ENCODE results near the gene KLK15. TPM values are rescaled to one million over a fixed set of nuclear protein-coding genes. Genes with fewer than 3 reads are reported as not detected.
"Not testable (repeated sequence)": the region's sequence is repeated elsewhere in the genome, so short reads cannot be mapped to it uniquely, and the experiment has no call there.

KLK15 gene
- total RNA-seq, 4 donors from 2014 or later: not detected

DNA sequence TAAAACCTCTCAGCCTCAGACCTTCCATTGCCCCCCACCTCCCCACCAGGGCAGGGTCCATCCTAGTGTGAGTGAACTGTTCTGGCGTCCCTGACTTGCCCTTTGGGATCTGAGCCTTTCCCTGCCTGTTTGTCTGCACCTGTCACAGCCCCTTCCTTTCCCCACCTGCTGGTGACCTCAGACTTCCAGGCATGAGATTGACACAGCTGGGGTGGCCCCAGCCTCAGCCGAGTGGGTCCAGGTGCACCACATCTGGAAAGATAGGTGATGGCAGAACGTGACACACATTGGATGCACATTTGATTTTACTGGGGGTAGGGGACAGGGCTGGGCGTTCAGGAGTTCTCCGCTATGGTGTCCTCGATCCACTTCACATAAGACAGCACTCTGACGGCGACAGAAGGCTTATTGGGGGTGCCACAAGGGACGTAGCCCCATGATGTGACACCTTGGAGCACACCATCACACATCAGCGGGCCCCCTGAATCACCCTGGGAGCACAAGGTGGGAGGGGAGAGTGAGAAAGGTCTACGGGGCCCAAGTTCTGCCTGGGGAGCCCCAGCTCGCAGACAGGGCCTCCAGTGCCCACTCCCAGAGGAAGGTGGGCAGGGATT is 14.4 kb downstream of the KLK15 start:
- 64 to 67% methylated on average over 10 to 12 of the region's 12 CpGs for WGBS, 2 donors
- H3K4me1 ChIP-seq: peaks cover 0 to 20% (median 2%) of the 10 kb centered on the region in 4 donors
- H3K27ac ChIP-seq: no peak overlapping the region
- no peaks in the 10 kb centered on the region for H3K9me3 ChIP-seq
- no peak for DNase-seq (ENCODE audit: low spot score in 2 of 2)
- H3K4me3 ChIP-seq: no peak overlapping the region
- peaks cover 0 to 87% of the 10 kb centered on the region in 2 donors for H3K27me3 ChIP-seq
- no peaks in the 10 kb centered on the region for H3K36me3 ChIP-seq
- TF ChIP-seq POLR2A (IDR thresholded peaks at IDR 0.05) (no peak), EP300 (IDR thresholded peaks at IDR 0.05) (no peak)
- TF ChIP-seq, protein P1, sequence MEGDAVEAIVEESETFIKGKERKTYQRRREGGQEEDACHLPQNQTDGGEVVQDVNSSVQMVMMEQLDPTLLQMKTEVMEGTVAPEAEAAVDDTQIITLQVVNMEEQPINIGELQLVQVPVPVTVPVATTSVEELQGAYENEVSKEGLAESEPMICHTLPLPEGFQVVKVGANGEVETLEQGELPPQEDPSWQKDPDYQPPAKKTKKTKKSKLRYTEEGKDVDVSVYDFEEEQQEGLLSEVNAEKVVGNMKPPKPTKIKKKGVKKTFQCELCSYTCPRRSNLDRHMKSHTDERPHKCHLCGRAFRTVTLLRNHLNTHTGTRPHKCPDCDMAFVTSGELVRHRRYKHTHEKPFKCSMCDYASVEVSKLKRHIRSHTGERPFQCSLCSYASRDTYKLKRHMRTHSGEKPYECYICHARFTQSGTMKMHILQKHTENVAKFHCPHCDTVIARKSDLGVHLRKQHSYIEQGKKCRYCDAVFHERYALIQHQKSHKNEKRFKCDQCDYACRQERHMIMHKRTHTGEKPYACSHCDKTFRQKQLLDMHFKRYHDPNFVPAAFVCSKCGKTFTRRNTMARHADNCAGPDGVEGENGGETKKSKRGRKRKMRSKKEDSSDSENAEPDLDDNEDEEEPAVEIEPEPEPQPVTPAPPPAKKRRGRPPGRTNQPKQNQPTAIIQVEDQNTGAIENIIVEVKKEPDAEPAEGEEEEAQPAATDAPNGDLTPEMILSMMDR (IDR thresholded peaks at IDR 0.05): no peak

DNA sequence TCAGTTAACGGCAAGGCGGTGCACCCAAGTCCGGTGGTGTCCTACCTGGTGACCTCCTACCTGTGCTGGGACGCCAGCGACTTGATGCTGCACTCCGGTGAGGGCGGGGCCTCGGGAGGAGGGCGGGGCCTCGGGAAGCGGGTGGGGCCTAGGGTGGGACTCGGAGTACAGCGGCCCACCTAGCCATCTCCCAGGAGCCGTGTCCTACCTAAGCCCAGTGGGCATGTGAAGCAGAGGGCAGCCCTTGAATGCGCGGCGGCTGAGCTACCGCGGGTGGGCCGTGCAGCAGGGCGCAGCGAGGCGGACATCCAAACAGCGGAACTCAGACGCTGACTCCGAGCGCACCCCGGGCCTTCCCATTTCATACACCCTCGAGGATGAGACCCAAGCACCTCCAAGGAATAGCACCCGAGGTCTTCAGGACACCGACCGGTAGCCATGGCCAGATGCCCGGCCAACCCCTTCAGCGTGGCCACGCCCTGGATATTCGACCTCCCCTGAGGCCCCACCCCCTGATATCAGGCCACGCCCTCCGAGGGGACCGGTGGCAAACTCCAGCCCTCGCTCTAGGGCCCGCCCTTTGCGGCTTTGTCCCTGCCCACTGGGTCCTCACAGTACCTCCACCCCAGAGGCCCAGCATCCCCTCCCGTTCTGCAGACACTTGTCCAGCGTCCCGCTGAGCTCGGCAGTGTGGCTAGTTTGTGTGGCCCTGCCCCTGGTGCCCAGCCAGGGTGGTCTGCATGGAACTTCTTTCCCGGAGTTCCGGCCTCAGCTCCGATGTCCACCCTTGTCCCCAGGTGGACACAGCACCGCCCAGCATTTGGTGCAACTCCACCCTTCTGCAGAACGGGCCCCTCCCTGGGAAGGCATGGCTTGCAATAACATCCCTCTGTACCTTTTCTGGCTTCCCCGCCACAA is 15.2 kb downstream of the KLK15 start:
- no peak for DNase-seq (ENCODE audit: low spot score in 2 of 2)
- peak overlapping the region in 1 of 4 donors; percentile 50 for H3K27ac ChIP-seq
- H3K27me3 ChIP-seq: peaks cover 0 to 85% of the 10 kb centered on the region in 2 donors
- TF ChIP-seq, protein P1 (IDR thresholded peaks at IDR 0.05): no peak
- TF ChIP-seq EP300 (IDR thresholded peaks at IDR 0.05) (no peak), POLR2A (IDR thresholded peaks at IDR 0.05) (no peak)
- H3K36me3 ChIP-seq: no peaks in the 10 kb centered on the region
- 4 to 8% methylated on average over 24 to 44 of the region's 52 CpGs for WGBS, 2 donors
- H3K4me3 ChIP-seq: peak overlapping the region in 2 of 4 donors; percentile 12 to 39
- H3K9me3 ChIP-seq: no peaks in the 10 kb centered on the region
- peaks cover 0 to 20% (median 2%) of the 10 kb centered on the region in 4 donors for H3K4me1 ChIP-seq

DNA sequence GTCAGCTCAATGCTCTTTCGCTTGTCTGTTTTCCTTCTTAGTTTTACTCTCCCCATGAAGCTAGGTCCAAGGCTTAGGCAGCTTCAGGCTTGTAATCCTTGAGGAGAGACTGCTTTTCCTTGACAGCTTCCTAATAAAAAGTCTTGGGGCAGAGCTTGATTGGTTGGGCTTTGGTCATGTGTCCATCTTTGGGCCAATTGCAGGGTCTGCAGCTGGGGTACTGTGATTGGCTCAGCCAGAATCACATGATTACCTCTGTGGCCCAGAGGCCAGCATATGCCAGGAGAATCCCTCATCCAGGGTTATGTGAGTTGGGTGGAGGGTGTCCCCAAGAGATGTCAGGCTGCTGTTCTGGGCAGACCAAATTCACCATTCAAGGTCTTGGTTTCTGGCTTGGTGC is 17.9 kb downstream of the KLK15 start:
- no peak for DNase-seq (ENCODE audit: low spot score in 2 of 2)
- Histone ChIP-seq H3K4me1 (peaks cover 0 to 12% (median 0%) of the 10 kb centered on the region in 4 donors), H3K27me3 (peaks cover 0 to 59% of the 10 kb centered on the region in 2 donors), H3K27ac (no peak overlapping the region), H3K4me3 (no peak overlapping the region), H3K36me3 (no peaks in the 10 kb centered on the region), H3K9me3 (no peaks in the 10 kb centered on the region)
- WGBS, 2 donors: 94 to 100% methylated on average over 1 of the region's 1 CpG
- TF ChIP-seq, protein P1 (IDR thresholded peaks at IDR 0.05): no peak
- TF ChIP-seq EP300 (IDR thresholded peaks at IDR 0.05) (no peak), POLR2A (IDR thresholded peaks at IDR 0.05) (no peak)

DNA sequence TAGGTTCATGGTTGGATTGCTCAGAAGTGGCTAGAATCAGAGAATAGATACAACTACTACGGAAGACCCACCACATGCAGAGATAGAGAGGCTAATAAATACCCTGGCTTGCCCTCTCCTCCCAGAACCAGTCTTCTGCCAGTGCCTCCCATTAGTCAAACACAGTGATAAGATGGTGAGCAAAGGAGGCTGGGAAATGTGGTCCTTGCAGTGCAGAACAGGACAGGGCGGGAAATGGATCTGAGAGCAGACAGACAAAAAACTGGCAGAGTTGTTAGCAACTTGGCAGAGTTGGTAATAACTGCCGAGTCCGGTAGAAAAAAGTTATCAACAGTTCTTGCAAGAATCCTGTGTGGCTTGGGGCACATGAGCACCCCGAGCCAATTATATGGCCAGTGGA is 18.5 kb downstream of the KLK15 start:
- H3K27me3 ChIP-seq: peaks cover 0 to 54% of the 10 kb centered on the region in 2 donors
- TF ChIP-seq EP300 (IDR thresholded peaks at IDR 0.05) (no peak), POLR2A (IDR thresholded peaks at IDR 0.05) (no peak)
- TF ChIP-seq, protein P1 (IDR thresholded peaks at IDR 0.05): no peak
- no peak for DNase-seq (ENCODE audit: low spot score in 2 of 2)
- no peaks in the 10 kb centered on the region for H3K9me3 ChIP-seq
- WGBS, 2 donors: 84 to 93% methylated on average over 5 of the region's 5 CpGs
- peaks cover 0 to 7% (median 0%) of the 10 kb centered on the region in 4 donors for H3K4me1 ChIP-seq
- H3K27ac ChIP-seq: no peak overlapping the region
- no peak overlapping the region for H3K4me3 ChIP-seq
- no peaks in the 10 kb centered on the region for H3K36me3 ChIP-seq

DNA sequence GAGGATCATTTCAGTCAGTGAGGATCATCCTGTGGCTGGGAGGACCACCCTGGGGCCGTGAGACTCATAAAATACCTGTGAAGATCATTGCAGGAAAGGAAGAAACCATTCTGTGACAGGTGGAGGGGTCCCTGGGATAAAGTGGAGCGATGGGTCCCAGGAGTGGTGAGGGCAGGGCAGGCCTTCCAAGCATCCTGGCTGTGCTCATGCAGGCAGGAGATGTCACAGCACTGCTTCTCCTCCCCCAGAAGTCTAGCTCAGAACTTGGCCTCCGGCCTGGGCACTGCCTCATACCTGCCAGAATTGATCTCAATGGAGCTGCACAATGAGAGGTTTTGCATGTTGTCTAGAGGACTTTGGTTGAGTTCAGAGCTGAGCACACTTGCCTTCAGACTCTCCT is 20.9 kb downstream of the KLK15 start:
- WGBS, 2 donors: 74 to 77% methylated on average over 3 of the region's 3 CpGs
- no peak overlapping the region for H3K27ac ChIP-seq
- H3K4me1 ChIP-seq: no peaks in the 10 kb centered on the region
- H3K4me3 ChIP-seq: no peak overlapping the region
- H3K27me3 ChIP-seq: peaks cover 0 to 30% of the 10 kb centered on the region in 2 donors
- no peak for DNase-seq (ENCODE audit: low spot score in 2 of 2)
- no peaks in the 10 kb centered on the region for H3K9me3 ChIP-seq
- no peaks in the 10 kb centered on the region for H3K36me3 ChIP-seq
- TF ChIP-seq EP300 (IDR thresholded peaks at IDR 0.05): no peak
- no peak for TF ChIP-seq POLR2A (IDR thresholded peaks at IDR 0.05)
- TF ChIP-seq, protein P1 (IDR thresholded peaks at IDR 0.05): no peak

DNA sequence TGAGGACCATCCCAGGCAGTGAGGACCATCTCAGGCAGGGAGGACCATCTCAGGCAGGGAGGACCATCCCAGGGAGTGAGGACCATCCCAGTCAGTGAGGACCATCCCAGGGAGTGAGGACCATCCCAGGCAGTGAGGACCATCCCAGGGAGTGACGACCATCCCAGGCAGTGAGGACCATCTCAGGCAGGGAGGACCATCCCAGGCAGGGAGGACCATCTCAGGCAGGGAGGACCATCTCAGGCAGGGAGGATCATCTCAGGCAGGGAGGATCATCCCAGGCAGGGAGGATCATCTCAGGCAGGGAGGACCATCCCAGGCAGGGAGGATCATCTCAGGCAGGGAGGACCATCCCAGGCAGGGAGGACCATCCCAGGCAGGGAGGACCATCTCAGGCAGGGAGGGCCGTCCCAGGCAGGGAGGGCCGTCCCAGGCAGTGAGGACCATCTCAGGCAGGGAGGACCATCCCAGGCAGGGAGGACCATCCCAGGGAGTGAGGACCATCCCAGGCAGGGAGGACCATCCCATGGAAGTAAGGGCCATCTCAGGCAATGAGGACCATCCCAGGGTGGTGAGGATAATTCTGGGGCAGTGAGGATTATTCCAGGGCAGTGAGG is 21.6 kb downstream of the KLK15 start:
- not testable (repeated sequence) for H3K4me3 ChIP-seq; H3K36me3 ChIP-seq; DNase-seq (ENCODE audit: low spot score in 2 of 2); H3K4me1 ChIP-seq; H3K9me3 ChIP-seq; H3K27ac ChIP-seq
- peaks cover 0 to 23% of the 10 kb centered on the region in 2 donors for H3K27me3 ChIP-seq
- 80 to 100% methylated on average over 1 of the region's 3 CpGs for WGBS, 2 donors

Measured in tibial nerve (tissue), 4 donors.